Loucy (cell line): Measurements from ENCODE around the gene CCNYL1.
"Not testable (repeated sequence)": the region's sequence is repeated elsewhere in the genome, so short reads cannot be mapped to it uniquely, and the experiment has no call there.

Experiments
- EZH2phosphoT487 ChIP-seq: fragments of 200-600 bp; IDR thresholded peaks from 2 replicates; pipeline ENCODE4 v1.6.1; 2018; ENCODE audit warnings: antibody characterized with exemption, mild to moderate bottlenecking, moderate library complexity, borderline replicate concordance
- TF ChIP-seq, protein P1 (sequence below): fragments of 200-600 bp; sonication (generic); conservative IDR thresholded peaks from 2 replicates; pipeline ENCODE4 v1.5.1; 2014; ENCODE audit warnings: mild to moderate bottlenecking, antibody characterized with exemption, low read length

DNA sequence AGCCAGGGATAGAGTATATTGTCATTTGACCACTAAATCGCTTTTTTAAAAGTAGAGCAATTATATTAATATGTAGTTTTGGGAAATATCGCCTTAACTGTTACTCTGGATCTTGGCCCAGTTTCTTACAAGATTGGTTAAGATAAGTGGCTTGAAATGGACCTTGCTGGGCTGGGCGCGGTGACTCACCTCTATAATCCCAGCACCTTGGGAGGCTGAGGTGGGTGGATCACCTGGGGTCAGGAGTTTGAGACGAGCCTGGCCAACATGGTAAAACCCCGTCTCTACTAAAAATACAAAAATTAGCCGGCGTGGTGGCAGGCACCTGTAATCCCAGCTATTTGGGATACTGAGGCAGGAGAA lies 12.0 kb downstream of the CCNYL1 start:
- TF ChIP-seq EZH2phosphoT487 = not testable (repeated sequence)
- TF ChIP-seq, protein P1, sequence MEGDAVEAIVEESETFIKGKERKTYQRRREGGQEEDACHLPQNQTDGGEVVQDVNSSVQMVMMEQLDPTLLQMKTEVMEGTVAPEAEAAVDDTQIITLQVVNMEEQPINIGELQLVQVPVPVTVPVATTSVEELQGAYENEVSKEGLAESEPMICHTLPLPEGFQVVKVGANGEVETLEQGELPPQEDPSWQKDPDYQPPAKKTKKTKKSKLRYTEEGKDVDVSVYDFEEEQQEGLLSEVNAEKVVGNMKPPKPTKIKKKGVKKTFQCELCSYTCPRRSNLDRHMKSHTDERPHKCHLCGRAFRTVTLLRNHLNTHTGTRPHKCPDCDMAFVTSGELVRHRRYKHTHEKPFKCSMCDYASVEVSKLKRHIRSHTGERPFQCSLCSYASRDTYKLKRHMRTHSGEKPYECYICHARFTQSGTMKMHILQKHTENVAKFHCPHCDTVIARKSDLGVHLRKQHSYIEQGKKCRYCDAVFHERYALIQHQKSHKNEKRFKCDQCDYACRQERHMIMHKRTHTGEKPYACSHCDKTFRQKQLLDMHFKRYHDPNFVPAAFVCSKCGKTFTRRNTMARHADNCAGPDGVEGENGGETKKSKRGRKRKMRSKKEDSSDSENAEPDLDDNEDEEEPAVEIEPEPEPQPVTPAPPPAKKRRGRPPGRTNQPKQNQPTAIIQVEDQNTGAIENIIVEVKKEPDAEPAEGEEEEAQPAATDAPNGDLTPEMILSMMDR = not testable (repeated sequence)
